Embryonic facial prominence (tissue), 1 donor: ENCODE results near the gene HK2.
"Not testable (repeated sequence)": the region's sequence is repeated elsewhere in the genome, so short reads cannot be mapped to it uniquely, and the experiment has no call there.

Experiments
- DNase-seq: peaks from one replicate; pipeline ENCODE4 v3.0.0-alpha.2; 2016; ENCODE audit errors: extremely low spot score

The HK2 gene

GRCh38 chr2:74833418-74834233 lies at the start of gene HK2:
Gene HK2, plus strand, starts transcription at chr2:74834127. Its CDS starts 454 bp downstream, at chr2:74834581.
- DNase-seq: peak; percentile 71

- no peak for DNase-seq
These were observed 44.7 kb upstream of the HK2 start for GRCh38 chr2:74789271-74789670.

GRCh38 chr2:74792282-74792681 lies 41.6 kb upstream of the HK2 start:
- no peak for DNase-seq

DNA sequence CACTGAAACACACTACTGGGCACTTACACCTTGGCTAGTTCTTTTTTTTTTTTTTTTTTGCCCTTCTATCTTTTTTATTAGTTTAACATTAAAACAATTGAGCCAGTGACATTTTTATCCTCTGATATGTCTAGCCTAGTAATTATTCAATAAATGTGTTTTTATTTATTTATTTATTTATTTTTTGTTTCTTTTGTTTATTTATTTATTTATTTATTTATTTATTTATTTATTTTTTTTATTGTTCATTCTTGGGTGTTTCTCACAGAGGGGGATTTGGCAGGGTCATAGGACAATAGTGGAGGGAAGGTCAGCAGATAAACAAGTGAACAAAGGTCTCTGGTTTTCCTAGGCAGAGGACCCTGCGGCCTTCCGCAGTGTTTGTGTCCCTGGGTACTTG lies 39.0 kb upstream of the HK2 start:
- DNase-seq: not testable (repeated sequence)

- DNase-seq: no peak
These were observed 27.5 kb upstream of the HK2 start for GRCh38 chr2:74806355-74806839.

DNA sequence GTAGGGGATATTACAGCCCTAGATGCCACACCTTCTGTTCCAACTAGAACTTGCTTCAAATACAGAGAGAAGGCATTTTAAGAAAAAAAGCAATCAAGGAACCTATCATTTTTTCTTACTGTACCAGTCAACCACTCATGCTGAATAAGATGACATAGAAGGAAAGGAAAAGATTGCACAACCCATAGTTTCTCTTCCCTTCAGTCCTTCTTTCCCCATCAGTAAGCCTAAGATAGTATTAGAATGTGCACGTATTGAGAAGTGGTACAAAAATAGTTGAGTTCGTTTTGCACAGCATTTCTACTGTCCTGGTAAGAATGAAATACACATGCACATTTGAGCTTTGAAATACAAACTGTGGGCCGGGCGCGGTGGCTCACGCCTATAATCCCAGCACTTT lies 27.0 kb upstream of the HK2 start:
- no peak for DNase-seq

DNA sequence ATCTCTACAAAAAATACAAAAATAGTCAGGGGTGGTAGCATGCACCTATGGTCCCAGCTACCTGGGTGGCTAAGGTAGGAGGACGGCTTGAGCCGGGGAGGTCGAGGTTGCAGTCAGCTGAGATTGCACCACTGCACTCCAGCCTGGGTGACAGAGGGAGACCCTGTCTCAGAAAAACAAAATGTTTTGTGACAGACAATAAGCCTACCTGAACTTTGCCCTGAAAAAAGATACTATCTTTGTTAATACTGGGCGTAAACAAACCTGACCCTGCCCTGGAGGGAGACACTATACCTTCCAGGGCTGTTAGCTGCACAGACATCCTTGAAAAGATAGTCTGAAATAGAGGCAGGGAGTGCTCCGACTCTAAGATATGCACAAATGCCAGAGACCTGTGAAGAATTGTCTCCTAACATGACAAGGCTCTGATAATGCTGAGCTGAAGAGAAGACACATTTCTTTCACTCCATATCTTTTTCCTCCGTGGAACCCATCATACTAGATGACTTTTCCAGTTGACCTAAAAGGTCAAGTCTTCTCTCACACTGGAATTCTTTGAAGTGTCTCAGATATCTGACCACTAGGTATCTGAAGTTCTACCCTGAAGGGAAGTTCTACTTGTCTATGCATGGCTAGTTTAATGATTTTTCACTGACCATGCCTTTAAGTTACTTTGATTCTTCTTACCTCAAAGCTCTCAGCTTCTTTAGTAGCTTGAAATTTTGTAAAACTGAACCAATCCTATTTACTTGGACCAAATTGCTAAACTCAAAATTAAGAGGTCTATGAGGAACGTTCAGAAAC lies 20.9 kb upstream of the HK2 start:
- DNase-seq: no peak

DNA sequence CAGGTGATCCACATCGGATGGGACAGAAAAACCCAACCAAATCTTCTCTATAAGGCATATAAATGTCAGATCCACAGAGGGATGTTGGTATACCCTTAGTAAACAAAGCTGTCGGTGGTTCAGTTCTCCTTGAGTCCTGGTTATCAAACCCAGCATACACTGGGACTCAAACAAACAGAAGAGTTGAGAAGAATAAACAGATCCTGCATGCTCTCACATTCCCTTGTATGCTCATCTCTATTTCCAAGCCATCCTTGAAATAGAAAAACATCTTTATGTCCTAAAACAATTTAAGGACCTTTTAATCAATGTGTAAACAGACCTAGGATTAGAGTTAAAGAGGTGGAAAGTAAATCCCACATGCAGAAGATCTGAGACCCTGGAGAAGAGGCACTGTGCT lies 19.8 kb upstream of the HK2 start:
- no peak for DNase-seq

DNA sequence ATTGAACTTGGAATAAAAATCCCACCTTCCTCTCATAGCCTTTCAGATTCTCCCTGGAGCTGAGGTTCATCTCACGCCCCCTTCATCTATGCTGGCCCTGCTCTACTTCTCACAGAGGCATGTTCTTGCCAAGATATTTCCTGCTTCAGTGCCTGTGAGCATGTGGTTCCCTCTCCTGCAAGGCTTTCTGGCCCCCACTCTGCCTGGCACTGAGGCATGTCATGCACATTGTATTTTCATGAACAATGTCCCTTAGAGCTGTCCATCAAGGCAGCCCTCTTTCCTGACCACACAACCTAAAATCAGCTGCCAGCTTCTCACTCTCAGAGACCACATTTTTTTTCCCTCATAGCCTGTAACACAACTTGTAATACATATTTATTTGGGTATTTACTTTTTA lies 18.0 kb upstream of the HK2 start:
- no peak for DNase-seq

DNA sequence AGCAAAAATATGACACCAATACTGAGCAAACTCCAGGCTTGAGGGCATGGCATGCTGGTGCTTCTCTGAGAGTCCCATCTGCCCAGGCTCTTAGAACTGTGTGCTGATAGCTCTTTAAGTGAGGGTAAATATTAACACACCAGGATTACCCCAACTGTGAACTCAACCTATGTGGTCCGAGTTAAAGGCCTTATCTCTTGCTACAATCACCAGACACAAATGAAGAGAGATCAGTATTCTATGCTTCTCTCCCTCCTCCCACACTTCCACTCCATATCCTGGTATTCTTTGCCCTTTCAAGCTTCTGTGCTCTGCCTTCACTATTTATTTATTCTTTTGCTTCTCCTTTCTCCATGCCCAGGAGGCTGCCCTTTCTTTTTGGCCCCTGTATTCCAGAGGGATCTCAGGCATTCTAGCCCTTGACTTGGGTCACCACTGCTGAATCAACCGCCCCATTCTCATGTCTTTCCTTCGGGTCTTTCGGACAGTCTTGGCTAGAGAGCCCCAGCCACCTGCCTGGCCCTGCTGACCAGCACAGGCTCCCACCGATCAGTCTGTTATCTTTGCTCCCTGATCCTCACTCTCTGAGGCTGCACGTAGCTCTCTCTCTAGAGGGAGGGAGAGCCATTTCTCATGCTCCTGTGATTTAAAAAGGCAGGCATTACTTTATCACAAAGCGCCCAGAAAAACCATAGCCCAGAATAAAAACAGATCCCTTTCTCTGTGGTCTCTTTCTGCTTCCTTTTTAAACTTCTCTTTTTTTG lies 17.2 kb upstream of the HK2 start:
- no peak for DNase-seq

DNA sequence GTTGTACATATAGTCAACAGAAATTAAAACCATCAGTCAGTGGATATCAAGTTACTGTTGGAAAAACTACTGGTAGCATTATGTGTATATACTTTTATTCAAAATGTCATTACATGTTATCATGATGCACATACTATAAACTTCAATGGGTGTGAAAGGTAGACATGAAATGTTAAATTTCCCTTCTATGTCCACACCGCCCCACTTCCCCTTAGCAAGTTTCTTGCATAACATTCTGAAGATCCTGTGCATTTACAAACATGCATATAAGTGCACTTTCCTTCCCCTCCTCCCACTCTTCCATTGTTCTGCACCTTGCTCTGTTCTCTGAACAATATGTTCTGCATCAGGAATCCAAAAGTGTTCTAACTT lies 16.6 kb upstream of the HK2 start:
- no peak for DNase-seq

- DNase-seq: no peak
These were observed 14.2 kb upstream of the HK2 start for GRCh38 chr2:74819702-74820101.

GRCh38 chr2:74821177-74822126 lies 12.5 kb upstream of the HK2 start:
- no peak for DNase-seq

- DNase-seq: no peak
These were observed 11.0 kb upstream of the HK2 start for GRCh38 chr2:74822771-74823566.

DNA sequence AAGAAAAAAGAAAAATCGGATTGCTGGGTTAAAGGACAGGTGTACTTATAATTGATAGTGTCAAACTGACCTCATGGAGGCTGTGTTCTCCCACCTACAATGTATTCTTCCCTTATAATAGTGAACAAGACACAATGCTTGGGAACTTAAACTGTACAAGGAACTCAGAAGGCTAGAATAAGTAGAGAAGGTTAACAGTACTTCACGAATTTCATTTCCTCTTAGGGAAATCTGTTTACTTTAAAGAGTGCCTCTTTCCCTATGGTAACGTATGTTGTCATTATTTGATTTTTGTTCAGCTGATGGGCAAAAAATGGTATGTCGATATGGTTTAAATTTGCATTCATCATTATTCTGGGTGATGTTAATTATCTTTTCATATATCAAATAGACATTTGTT lies 9.2 kb upstream of the HK2 start:
- DNase-seq: no peak

DNA sequence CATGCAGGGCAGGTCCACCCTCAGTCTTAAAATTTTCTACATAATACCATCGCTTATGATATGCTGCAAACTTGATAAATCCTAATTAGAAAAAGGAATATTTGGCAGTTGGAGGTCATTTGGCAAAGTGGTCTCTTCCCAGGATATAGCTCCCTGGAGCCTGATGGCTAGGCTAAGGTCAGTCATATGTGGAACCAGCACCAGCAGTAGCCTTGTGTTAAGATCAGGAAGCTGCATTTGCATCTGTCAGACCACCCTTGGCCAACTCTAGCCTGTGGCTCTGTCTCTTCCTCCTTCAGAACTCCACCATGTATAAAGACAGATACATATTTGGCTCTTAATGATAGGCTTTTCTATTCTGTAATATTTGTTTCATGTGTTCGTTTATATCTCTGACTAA lies 5.4 kb upstream of the HK2 start:
- no peak for DNase-seq

GRCh38 chr2:74831693-74832530 lies 2.0 kb upstream of the HK2 start:
- DNase-seq: no peak

GRCh38 chr2:74834234-74834791 lies 386 bp downstream of the HK2 start:
- DNase-seq: not testable (repeated sequence)
